Caco-2 (cell line): ENCODE data around the gene B3GNT9. TPM values are rescaled to one million over a fixed set of nuclear protein-coding genes. Genes with fewer than 3 reads are reported as not detected.

Experiments
- BruUV-seq: library from RNA; stranded (reverse); fragments of 400-500 nt; replicated peaks from 2 replicates; lab custom pipeline; 2021; lab: Mats Ljungman, UMichigan
- CTCF ChIA-PET: fragments of 300-600 bp; sonication (Branson Sonifier 250); formaldehyde crosslinking; loops from one replicate; lab custom pipeline; 2022; ENCODE audit warnings: antibody characterized with exemption; lab: Charles Lee
- POLR2A ChIA-PET: fragments of 300-600 bp; sonication (Branson Sonifier 250); formaldehyde crosslinking; loops from one replicate; lab custom pipeline; 2022; ENCODE audit warnings: antibody characterized with exemption; lab: Charles Lee
- DNase-seq, 2 experiments: peaks; one replicate each; pipeline versions ENCODE4 v3.0.0 to v3.0.0-alpha.2; 2020 to 2022
- H3K27me3 ChIP-seq: replicated peaks from 2 replicates; pipeline ENCODE4 v1.6.0; 2011; ENCODE audit warnings: low read length; ENCODE audit not compliant: control insufficient read depth, insufficient read depth
- H3K36me3 ChIP-seq: 2 replicates; pipeline ENCODE4 v1.5.1; 2011; ENCODE audit warnings: low read length; ENCODE audit not compliant: control insufficient read depth, insufficient read depth
- H3K4me1 ChIP-seq: fragments of 250-450 bp; sonication (Bioruptor Pico); 2 replicates; pipeline ENCODE4 v1.5.1; 2020; ENCODE audit warnings: mild to moderate bottlenecking
- H3K4me3 ChIP-seq: 2 replicates; pipeline ENCODE4 v1.5.1; 2011; ENCODE audit warnings: low read depth, mild to moderate bottlenecking, control low read depth, low read length
- H3K9me3 ChIP-seq: fragments of 250-450 bp; sonication (Bioruptor Pico); 2 replicates; pipeline ENCODE4 v1.5.1; 2020; ENCODE audit warnings: mild to moderate bottlenecking, moderate library complexity
- H3K27ac Mint-ChIP-seq: one replicate; pipeline ENCODE4 v1.8.0; 2022; ENCODE audit warnings: mixed read lengths; ENCODE audit not compliant: unreplicated experiment
- H3K27me3 Mint-ChIP-seq: one replicate; pipeline ENCODE4 v1.8.0; 2022; ENCODE audit warnings: mixed read lengths; ENCODE audit not compliant: insufficient read depth, unreplicated experiment
- H3K36me3 Mint-ChIP-seq: one replicate; pipeline ENCODE4 v1.8.0; 2022; ENCODE audit warnings: mild to moderate bottlenecking, mixed read lengths; ENCODE audit not compliant: insufficient read depth, unreplicated experiment
- H3K4me1 Mint-ChIP-seq: one replicate; pipeline ENCODE4 v1.8.0; 2022; ENCODE audit warnings: low read depth, mixed read lengths; ENCODE audit not compliant: unreplicated experiment
- H3K4me3 Mint-ChIP-seq: one replicate; pipeline ENCODE4 v1.8.0; 2022; ENCODE audit warnings: mild to moderate bottlenecking, moderate library complexity, mixed read lengths; ENCODE audit not compliant: unreplicated experiment
- H3K9me3 Mint-ChIP-seq: one replicate; pipeline ENCODE4 v1.8.0; 2022; ENCODE audit warnings: mixed read lengths; ENCODE audit not compliant: unreplicated experiment
- intact Hi-C: fragments of 100-400 bp; cut with micrococcal nuclease; formaldehyde crosslinking; loops from one replicate; pipeline ENCODE4 v1.10.0; 2022; ENCODE audit not compliant: unreplicated experiment
- total RNA-seq: library from RNA; stranded (reverse); gene quantifications from 2 replicates; pipeline ENCODE4 v1.2.3, GENCODE V29; 2022
- TF ChIP-seq, protein P1 (sequence below), 2 experiments: fragments of 200-600 bp in 1 of 2; IDR thresholded peaks; 1 replicate in 1 of 2; 2 replicates in 1 of 2; pipeline versions ENCODE4 v1.5.1 to v1.8.0; 2011 to 2022; ENCODE audit warnings: antibody characterized with exemption in 1 of 2, control low read depth in 1 of 2, inconsistent platforms in 1 of 2, low read depth in 1 of 2, low read length in 1 of 2, mild to moderate bottlenecking in 1 of 2, moderate library complexity in 1 of 2; ENCODE audit not compliant: insufficient read depth in 1 of 2, severe bottlenecking in 1 of 2, unreplicated experiment in 1 of 2

B3GNT9 gene
- total RNA-seq, 1 experiment from 2014 or later = 11.6 TPM

GRCh38 chr16:67144943-67145342, 5.9 kb downstream of the B3GNT9 start:
- Mint-ChIP-seq H3K9me3 (no peaks in the 10 kb centered on the region), H3K4me1 (no peaks in the 10 kb centered on the region), H3K36me3 (peaks cover 82% of the 10 kb centered on the region), H3K27me3 (no peaks in the 10 kb centered on the region), H3K27ac (no peak overlapping the region), H3K4me3 (no peak overlapping the region)
- POLR2A ChIA-PET = no interaction called here
- no TSS peak for BruUV-seq
- TF ChIP-seq, protein P1, sequence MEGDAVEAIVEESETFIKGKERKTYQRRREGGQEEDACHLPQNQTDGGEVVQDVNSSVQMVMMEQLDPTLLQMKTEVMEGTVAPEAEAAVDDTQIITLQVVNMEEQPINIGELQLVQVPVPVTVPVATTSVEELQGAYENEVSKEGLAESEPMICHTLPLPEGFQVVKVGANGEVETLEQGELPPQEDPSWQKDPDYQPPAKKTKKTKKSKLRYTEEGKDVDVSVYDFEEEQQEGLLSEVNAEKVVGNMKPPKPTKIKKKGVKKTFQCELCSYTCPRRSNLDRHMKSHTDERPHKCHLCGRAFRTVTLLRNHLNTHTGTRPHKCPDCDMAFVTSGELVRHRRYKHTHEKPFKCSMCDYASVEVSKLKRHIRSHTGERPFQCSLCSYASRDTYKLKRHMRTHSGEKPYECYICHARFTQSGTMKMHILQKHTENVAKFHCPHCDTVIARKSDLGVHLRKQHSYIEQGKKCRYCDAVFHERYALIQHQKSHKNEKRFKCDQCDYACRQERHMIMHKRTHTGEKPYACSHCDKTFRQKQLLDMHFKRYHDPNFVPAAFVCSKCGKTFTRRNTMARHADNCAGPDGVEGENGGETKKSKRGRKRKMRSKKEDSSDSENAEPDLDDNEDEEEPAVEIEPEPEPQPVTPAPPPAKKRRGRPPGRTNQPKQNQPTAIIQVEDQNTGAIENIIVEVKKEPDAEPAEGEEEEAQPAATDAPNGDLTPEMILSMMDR (IDR thresholded peaks at IDR 0.05; ENCODE audit: insufficient read depth in 1 of 2, low read depth in 1 of 2, low read length in 1 of 2, severe bottlenecking in 1 of 2, unreplicated experiment in 1 of 2) = no peak
- no peak for DNase-seq
- intact Hi-C loops = no loop called here
- Histone ChIP-seq H3K9me3 (no peaks in the 10 kb centered on the region), H3K4me1 (no peaks in the 10 kb centered on the region; the same call in 1 of the 2 replicates), H3K27me3 (no peaks in the 10 kb centered on the region), H3K4me3 (no peak overlapping the region), H3K36me3 (peaks cover 7% of the 10 kb centered on the region)
- CTCF ChIA-PET = interaction anchor here (1.3 kb wide), 1 partner anchor 10 kb away, joined by 3 read pairs; no protein-coding TSS in a partner anchor

DNA sequence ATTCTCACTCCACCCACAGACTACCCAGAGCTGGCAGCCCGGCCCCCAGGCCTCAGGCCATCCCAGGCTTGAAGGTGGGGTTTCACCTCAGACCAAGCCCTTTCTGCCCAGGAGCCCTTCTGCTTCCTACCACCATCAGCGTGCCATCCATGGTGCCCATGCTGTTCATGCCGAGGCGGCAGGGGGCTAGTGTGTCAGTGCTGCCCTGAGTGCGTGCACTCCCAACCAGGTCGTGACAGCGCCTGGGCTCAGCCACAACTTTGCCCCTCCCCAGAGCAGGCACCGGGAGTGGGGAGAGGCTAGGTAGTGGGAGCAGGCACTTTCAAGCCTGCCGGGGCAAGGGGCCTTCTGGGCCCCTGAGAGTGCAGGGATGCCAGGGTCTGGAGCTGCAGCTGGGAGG, 8.5 kb downstream of the B3GNT9 start:
- Mint-ChIP-seq H3K36me3 (peaks cover 84% of the 10 kb centered on the region), H3K27me3 (no peaks in the 10 kb centered on the region), H3K4me1 (no peaks in the 10 kb centered on the region), H3K27ac (no peak overlapping the region), H3K4me3 (no peak overlapping the region), H3K9me3 (no peaks in the 10 kb centered on the region)
- Histone ChIP-seq H3K4me3 (no peak overlapping the region), H3K4me1 (no peaks in the 10 kb centered on the region), H3K36me3 (peaks cover 7% of the 10 kb centered on the region), H3K9me3 (no peaks in the 10 kb centered on the region), H3K27me3 (no peaks in the 10 kb centered on the region)
- DNase-seq = no peak
- TF ChIP-seq, protein P1 (IDR thresholded peaks at IDR 0.05; ENCODE audit: insufficient read depth in 1 of 2, low read depth in 1 of 2, low read length in 1 of 2, severe bottlenecking in 1 of 2, unreplicated experiment in 1 of 2) = no peak
- intact Hi-C loops = no loop called here
- no TSS peak for BruUV-seq
- CTCF ChIA-PET = interaction anchor here (0.9 kb wide), 1 partner anchor 28 kb away, joined by 3 read pairs; the partner anchor contains the start of gene NOL3
- POLR2A ChIA-PET = interaction anchor here (0.6 kb wide), 1 partner anchor 105 kb away, joined by 5 read pairs; no protein-coding TSS in a partner anchor

- intact Hi-C loops = no loop called here
- H3K27me3 ChIP-seq = no peaks in the 10 kb centered on the region
- H3K9me3 ChIP-seq = no peaks in the 10 kb centered on the region
- H3K4me1 ChIP-seq = no peaks in the 10 kb centered on the region
- TF ChIP-seq, protein P1 (IDR thresholded peaks at IDR 0.05; ENCODE audit: insufficient read depth in 1 of 2, low read depth in 1 of 2, low read length in 1 of 2, severe bottlenecking in 1 of 2, unreplicated experiment in 1 of 2) = no peak
- no peak for DNase-seq
- H3K4me1 Mint-ChIP-seq = no peaks in the 10 kb centered on the region
- POLR2A ChIA-PET = interaction anchor here (0.6 kb wide), 1 partner anchor 105 kb away, joined by 5 read pairs; no protein-coding TSS in a partner anchor
- peaks cover 5% of the 10 kb centered on the region for H3K36me3 ChIP-seq
- H3K27ac Mint-ChIP-seq = no peak overlapping the region
- H3K27me3 Mint-ChIP-seq = no peaks in the 10 kb centered on the region
- H3K36me3 Mint-ChIP-seq = peaks cover 91% of the 10 kb centered on the region
- no peak overlapping the region for H3K4me3 ChIP-seq
- no peak overlapping the region for H3K4me3 Mint-ChIP-seq
- CTCF ChIA-PET = interaction anchor here (0.9 to 1.3 kb wide), 2 partner anchors 14 to 29 kb away, joined by 3 to 4 read pairs; partner anchors contain the start of gene NOL3
- BruUV-seq = no TSS peak
- H3K9me3 Mint-ChIP-seq = no peaks in the 10 kb centered on the region
Observed at GRCh38 chr16:67141391-67141790, 9.4 kb downstream of the B3GNT9 start.
